Head of caudate nucleus (tissue), 42 donors: ENCODE data around the gene RTP2.

Experiments
- DNase-seq, 42 donors: peaks; one replicate each; pipeline versions ENCODE4 v3.0.0 to v3.0.0-alpha.2; 2020 to 2021; ENCODE audit warnings: mixed read lengths in 7 of 42
- intact Hi-C: fragments of 100-400 bp; cut with DNase I; formaldehyde crosslinking; loops from one replicate; pipeline ENCODE4 v1.15.0; 2022

RTP2 gene

GRCh38 chr3:187725224-187725623 is 22.9 kb upstream of the RTP2 start:
- intact Hi-C loops = no loop called here
- DNase-seq = no peak

- intact Hi-C loops = no loop called here
- DNase-seq = no peak
Measured at GRCh38 chr3:187722206-187722612, 19.9 kb upstream of the RTP2 start.

GRCh38 chr3:187721055-187721454 is 18.7 kb upstream of the RTP2 start:
- intact Hi-C loops = no loop called here
- DNase-seq = no peak

- intact Hi-C loops = no loop called here
- no peak for DNase-seq
Measured at GRCh38 chr3:187720337-187720670, 17.9 kb upstream of the RTP2 start.

- peak in 27 of 42 donors; percentile 9 to 77 (median 51) for DNase-seq
- intact Hi-C loops = no loop called here
Measured at GRCh38 chr3:187719628-187720336, 17.4 kb upstream of the RTP2 start.

GRCh38 chr3:187718802-187719201 is 16.4 kb upstream of the RTP2 start:
- no peak for DNase-seq
- intact Hi-C loops = no loop called here

- no peak for DNase-seq
- intact Hi-C loops = no loop called here
Measured at GRCh38 chr3:187717572-187717971, 15.2 kb upstream of the RTP2 start.

- intact Hi-C loops = no loop called here
- DNase-seq = peak; percentile 28 to 92 (median 78)
Measured at GRCh38 chr3:187714404-187714979, 12.1 kb upstream of the RTP2 start.

GRCh38 chr3:187713504-187713903 is 11.1 kb upstream of the RTP2 start:
- DNase-seq = no peak
- intact Hi-C loops = no loop called here

GRCh38 chr3:187709155-187709554 is 6.8 kb upstream of the RTP2 start:
- intact Hi-C loops = no loop called here

GRCh38 chr3:187708696-187709095 is 6.3 kb upstream of the RTP2 start:
- intact Hi-C loops = no loop called here
- no peak for DNase-seq

More at GRCh38 chr3:187709155-187709554, 6.8 kb upstream of the RTP2 start:
- no peak for DNase-seq

- peak in 16 of 42 donors; percentile 8 to 53 (median 26) for DNase-seq
- intact Hi-C loops = no loop called here
Measured at GRCh38 chr3:187706971-187707370, 4.6 kb upstream of the RTP2 start.

GRCh38 chr3:187705164-187705563 is 2.8 kb upstream of the RTP2 start:
- intact Hi-C loops = no loop called here
- DNase-seq = no peak

- intact Hi-C loops = no loop called here
- no peak for DNase-seq
Measured at GRCh38 chr3:187700249-187700648, 2.1 kb downstream of the RTP2 start.

- no peak for DNase-seq
- intact Hi-C loops = no loop called here
Measured at GRCh38 chr3:187698499-187699399, 3.6 kb downstream of the RTP2 start.

GRCh38 chr3:187696021-187696420 is 6.3 kb downstream of the RTP2 start:
- intact Hi-C loops = no loop called here
- DNase-seq = no peak

- DNase-seq = no peak
- intact Hi-C loops = no loop called here
Measured at GRCh38 chr3:187695449-187695848, 6.9 kb downstream of the RTP2 start.

- DNase-seq = no peak
- intact Hi-C loops = no loop called here
Measured at GRCh38 chr3:187694801-187695200, 7.6 kb downstream of the RTP2 start.

GRCh38 chr3:187693431-187693830 is 8.9 kb downstream of the RTP2 start:
- no peak for DNase-seq
- intact Hi-C loops = no loop called here

- intact Hi-C loops = no loop called here
- no peak for DNase-seq
Measured at GRCh38 chr3:187689984-187690383, 12.4 kb downstream of the RTP2 start.
